HepG2 (cell line): ENCODE measurements around the gene MTFR1L. TPM values are rescaled to one million over a fixed set of nuclear protein-coding genes. Genes with fewer than 3 reads are reported as not detected.

Experiments
- ATAC-seq: fragments of 200-7000 bp; cut with Tn5 transposase; 3 replicates; pipeline ENCODE4 v1.9.1; 2020; ENCODE audit warnings: mild to moderate bottlenecking, moderate library complexity
- BruUV-seq: library from RNA; stranded (reverse); fragments of 400-500 nt; replicated peaks from 2 replicates; lab custom pipeline; 2021; lab: Mats Ljungman, UMichigan
- CTCF ChIA-PET: fragments of 300-600 bp; formaldehyde crosslinking; extraction: SDS; loops from one replicate; lab custom pipeline; 2021; ENCODE audit warnings: low total read pairs, inconsistent platforms, low intra/inter-chr PET ratio; lab: Yijun Ruan, JAX
- POLR2A ChIA-PET: fragments of 350-600 bp; sonication (Branson Sonifier 250); formaldehyde crosslinking; loops from one replicate; lab custom pipeline; 2020; ENCODE audit warnings: antibody characterized with exemption, inconsistent platforms; lab: Yijun Ruan, JAX
- DNase-seq: peaks from one replicate; pipeline ENCODE4 v3.0.0-alpha.2; 2015; ENCODE audit warnings: low spot score
- FAIRE-seq: peaks from 3 replicates; lab custom pipeline; 2011; peaks lifted over from hg19 to GRCh38; lab: Jason Lieb, UNC
- H2AFZ ChIP-seq: one replicate; pipeline ENCODE4 v1.6.1; 2011; ENCODE audit warnings: low read length, inconsistent platforms
- H3K27ac ChIP-seq: fragments of 300-600 bp; 3 replicates; pipeline ENCODE4 v1.8.0; 2011; ENCODE audit warnings: mixed run types, mild to moderate bottlenecking, mixed read lengths, low read length, inconsistent platforms; ENCODE audit not compliant: insufficient read depth; ENCODE audit errors: extremely low read length
- H3K27me3 ChIP-seq, 2 experiments: fragments of 200-600 bp in 1 of 2; 2 replicates in 1 of 2; 3 replicates in 1 of 2; pipeline versions ENCODE4 v1.6.0 to v1.8.0; 2011; ENCODE audit warnings: low read length in 2 of 2, mild to moderate bottlenecking in 2 of 2, moderate library complexity in 2 of 2, inconsistent platforms in 1 of 2; ENCODE audit not compliant: insufficient read depth in 2 of 2, control insufficient read depth in 1 of 2
- H3K36me3 ChIP-seq, 2 experiments: fragments of 200-600 bp in 1 of 2; replicated peaks in 1 of 2; 2 replicates in 1 of 2; 3 replicates in 1 of 2; pipeline versions ENCODE4 v1.5.1 to v1.8.0; 2011; ENCODE audit warnings: low read length in 2 of 2, inconsistent platforms in 1 of 2; ENCODE audit not compliant: insufficient read depth in 2 of 2, control insufficient read depth in 1 of 2
- H3K4me1 ChIP-seq: 2 replicates; pipeline ENCODE4 v1.5.1; 2012; ENCODE audit warnings: low read length, inconsistent platforms; ENCODE audit not compliant: insufficient read depth
- H3K4me2 ChIP-seq: 2 replicates; pipeline ENCODE4 v1.6.0; 2011; ENCODE audit warnings: low read depth, low read length, inconsistent platforms
- H3K4me3 ChIP-seq, 3 experiments: fragments of 200-600 bp in 1 of 3; sonication (generic), shearing (Covaris generic) in 1 of 3; replicated peaks in 1 of 3; 2 replicates each; pipeline ENCODE4 v1.5.1; 2011 to 2016; ENCODE audit warnings: low read length in 3 of 3, inconsistent platforms in 2 of 3, low read depth in 2 of 3, mild to moderate bottlenecking in 2 of 3, control low read depth in 1 of 3, mixed read lengths in 1 of 3; ENCODE audit not compliant: insufficient read depth in 1 of 3
- H3K79me2 ChIP-seq: one replicate; pipeline ENCODE4 v1.6.1; 2011; ENCODE audit warnings: low read length, inconsistent platforms; ENCODE audit not compliant: insufficient read depth
- H3K9ac ChIP-seq: 2 replicates; pipeline ENCODE4 v1.6.0; 2011; ENCODE audit warnings: mild to moderate bottlenecking, low read depth, low read length, inconsistent platforms; ENCODE audit not compliant: insufficient read depth
- H3K9me3 ChIP-seq: 2 replicates; pipeline ENCODE4 v1.5.1; 2012; ENCODE audit warnings: mild to moderate bottlenecking, low read length
- H4K20me1 ChIP-seq: 2 replicates; pipeline ENCODE4 v1.6.0; 2011; ENCODE audit warnings: inconsistent platforms, mild to moderate bottlenecking, low read length, moderate library complexity; ENCODE audit not compliant: insufficient read depth
- BRD4 ChIP-seq: sonication (generic); formaldehyde crosslinking; IDR thresholded peaks from 2 replicates; pipeline ENCODE4 v1.4.0; 2020; ENCODE audit warnings: missing genetic modification reagents
- NCOA2 ChIP-seq: sonication (generic); formaldehyde crosslinking; IDR thresholded peaks from 2 replicates; pipeline ENCODE4 v1.8.0; 2022; ENCODE audit warnings: inconsistent platforms
- NFYB ChIP-seq: sonication (generic); formaldehyde crosslinking; IDR thresholded peaks from 2 replicates; pipeline ENCODE4 v1.4.0; 2020; ENCODE audit warnings: missing genetic modification reagents
- NR2C2 ChIP-seq: sonication (generic); formaldehyde crosslinking; IDR thresholded peaks from 2 replicates; pipeline ENCODE4 v1.4.0; 2020; ENCODE audit warnings: missing genetic modification reagents, mild to moderate bottlenecking, moderate library complexity, borderline replicate concordance
- RCOR2 ChIP-seq: IDR thresholded peaks from 2 replicates; pipeline ENCODE4 v1.6.1; 2016; ENCODE audit warnings: missing biosample characterization, missing genetic modification reagents
- SALL1 ChIP-seq: sonication (generic); formaldehyde crosslinking; IDR thresholded peaks from 2 replicates; pipeline ENCODE4 v1.8.0; 2022; ENCODE audit warnings: mild to moderate bottlenecking, missing genetic modification reagents
- SP1 ChIP-seq, 2 experiments: fragments of 450-650 bp in 1 of 2; sonication (generic) in 1 of 2; formaldehyde crosslinking in 1 of 2; IDR thresholded peaks; 2 replicates each; pipeline versions ENCODE4 v1.4.0 to v1.6.1; 2016 to 2020; ENCODE audit warnings: missing genetic modification reagents in 1 of 2
- ZNF138 ChIP-seq: sonication (generic); formaldehyde crosslinking; IDR thresholded peaks from 2 replicates; pipeline ENCODE4 v1.5.0; 2020; ENCODE audit warnings: mild to moderate bottlenecking, low read depth, missing genetic modification reagents
- ZNF256 ChIP-seq: sonication (generic); formaldehyde crosslinking; conservative IDR thresholded peaks from 2 replicates; pipeline ENCODE4 v1.4.0; 2020; ENCODE audit warnings: missing genetic modification reagents
- ZNF263 ChIP-seq: sonication (generic); formaldehyde crosslinking; IDR thresholded peaks from 2 replicates; pipeline ENCODE4 v1.4.0; 2020; ENCODE audit warnings: missing genetic modification reagents
- ZNF280D ChIP-seq: sonication (generic); formaldehyde crosslinking; IDR thresholded peaks from 2 replicates; pipeline ENCODE4 v1.5.1; 2020; ENCODE audit warnings: mild to moderate bottlenecking, missing genetic modification reagents
- ZNF567 ChIP-seq: sonication (generic); formaldehyde crosslinking; IDR thresholded peaks from 2 replicates; pipeline ENCODE4 v1.8.1; 2023; ENCODE audit warnings: mild to moderate bottlenecking, missing genetic modification reagents, borderline replicate concordance
- WGBS: methylation state at CpG from one replicate; pipeline ENCODE4 v1.1.6; 2017; ENCODE audit warnings: low lambda C conversion rate; 5-methylcytosine and 5-hydroxymethylcytosine counted together
- in situ Hi-C: cut with HindIII; loops from 2 replicates; pipeline ENCODE4 v1.10.0; 2017; ENCODE audit warnings: low pct_unique_long_range_greater_than_20kb; ENCODE audit not compliant: extremely low pct_ligation_motif_present
- intact Hi-C: fragments of 100-400 bp; cut with micrococcal nuclease; formaldehyde crosslinking; loops from one replicate; pipeline ENCODE4 v1.10.0; 2022; ENCODE audit not compliant: unreplicated experiment
- polyA plus RNA-seq, 8 experiments: library from polyadenylated mRNA; depleted of rRNA in 3 of 8; stranded (reverse) in 7 of 8; unstranded in 1 of 8; fragments of >200 nt; fragmentation: Illumina TruSeq in 4 of 8; extraction: Trizol in 4 of 8; gene quantifications; 2 replicates each; pipeline versions ENCODE4 v1.2.1 to v1.2.3, GENCODE V29; 2011 to 2016; ENCODE audit warnings: low read depth in 4 of 8, missing spikeins in 1 of 8, mixed read lengths in 1 of 8; ENCODE audit not compliant: insufficient read depth in 1 of 8
- total RNA-seq, 5 experiments: library from RNA; depleted of rRNA; stranded (reverse); fragments of >200 nt; fragmentation: Illumina TruSeq; extraction: Trizol; gene quantifications; 2 replicates each; pipeline ENCODE4 v1.2.3, GENCODE V29; 2016; ENCODE audit warnings: low read depth in 1 of 5

The MTFR1L gene
- total and polyA plus RNA-seq, 2 of the 13 experiments (the other 11 are each of a cell fraction or from before 2014, with no cell fraction given), result 38.0 to 55.7 TPM

DNA sequence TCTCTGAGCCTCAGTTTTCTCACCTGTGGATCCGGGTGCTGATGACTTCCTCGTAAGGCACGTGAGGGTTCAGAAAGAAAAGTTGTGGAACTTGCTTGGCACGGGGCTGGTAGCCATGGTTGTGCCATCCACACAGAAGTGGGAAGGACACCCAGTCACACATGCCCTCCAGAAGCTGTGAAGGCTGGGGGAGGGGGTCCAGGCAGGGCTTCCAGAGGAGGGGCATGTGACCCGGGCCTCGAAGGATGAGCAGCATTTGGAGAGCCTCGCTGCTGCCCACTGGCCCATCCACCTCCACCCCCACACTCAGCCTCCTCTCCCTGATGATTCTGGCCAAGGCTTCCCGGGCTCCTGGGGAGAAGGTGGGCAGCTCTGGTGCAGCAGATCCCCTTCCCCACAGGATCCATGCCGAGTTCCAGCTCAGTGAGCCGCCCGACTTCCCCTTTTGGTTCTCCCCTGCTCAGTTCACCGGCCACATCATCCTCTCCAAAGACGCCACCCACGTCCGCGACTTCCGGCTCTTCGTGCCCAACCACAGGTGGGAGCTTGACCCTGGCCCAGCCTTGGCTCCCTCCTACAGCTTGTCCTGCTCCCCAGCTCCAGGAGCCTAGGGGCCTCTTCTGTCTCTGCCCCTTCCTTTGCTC is 10.3 kb upstream of the MTFR1L start:
- H2AFZ ChIP-seq, result no peak overlapping the region
- H3K27ac ChIP-seq, result no peak overlapping the region
- H4K20me1 ChIP-seq, result no peaks in the 10 kb centered on the region
- H3K4me3 ChIP-seq, result no peak overlapping the region
- H3K4me2 ChIP-seq, result no peak overlapping the region
- CTCF ChIA-PET, result no interaction called here
- no peak for DNase-seq
- H3K4me1 ChIP-seq, result no peaks in the 10 kb centered on the region
- no peak overlapping the region for H3K9ac ChIP-seq
- 88% methylated on average over 15 of the region's 18 CpGs for whole genome bisulfite sequencing
- BruUV-seq, result no TSS peak
- FAIRE-seq, result no peak
- intact Hi-C loops (no loop called here), in situ Hi-C loops (loop anchor here (25.0 kb wide), 1 partner anchor 197 kb away; the partner anchor contains the start of gene MAN1C1)
- no peaks in the 10 kb centered on the region for H3K36me3 ChIP-seq
- H3K9me3 ChIP-seq, result no peaks in the 10 kb centered on the region
- H3K79me2 ChIP-seq, result no peaks in the 10 kb centered on the region
- TF ChIP-seq BRD4 (CRISPR knock-in tag), result no peak
- TF ChIP-seq SALL1 (CRISPR knock-in tag), result no peak
- no peak for TF ChIP-seq ZNF567 (CRISPR knock-in tag)
- no peak for TF ChIP-seq ZNF256 (CRISPR knock-in tag)
- TF ChIP-seq NR2C2 (CRISPR knock-in tag), result no peak
- TF ChIP-seq NFYB (CRISPR knock-in tag), result no peak
- no peak for TF ChIP-seq ZNF263 (CRISPR knock-in tag)
- TF ChIP-seq SP1 (IDR thresholded peaks at IDR 0.05), result no peak
- no peak for TF ChIP-seq SP1 (CRISPR knock-in tag; IDR thresholded peaks at IDR 0.05)
- no peak for TF ChIP-seq ZNF138 (CRISPR knock-in tag)
- TF ChIP-seq NCOA2, result no peak
- TF ChIP-seq ZNF280D (CRISPR knock-in tag), result no peak
- TF ChIP-seq RCOR2, result no peak
- no peak for ATAC-seq
- H3K27me3 ChIP-seq, result no peaks in the 10 kb centered on the region
- POLR2A ChIA-PET, result interaction anchor here (2.5 kb wide), 1 partner anchor 10 kb away, joined by 10 read pairs; the partner anchor contains the start of gene MTFR1L
